Fibroblast of mammary gland (primary cell): ENCODE measurements around the gene PHKB.
A peak's percentile ranks its signal among the peaks of the same experiment; 100 is the strongest.

Experiments used
- DNase-seq: peaks from one replicate; pipeline ENCODE4 v3.0.0-alpha.2; 2010; ENCODE audit warnings: low read depth
- H3K4me3 ChIP-seq: 2 replicates; pipeline ENCODE4 v1.5.1; 2011; ENCODE audit warnings: low read depth, mild to moderate bottlenecking, low read length, moderate library complexity; ENCODE audit not compliant: control insufficient read depth
- CTCF ChIP-seq: conservative IDR thresholded peaks from 2 replicates; pipeline ENCODE4 v1.5.1; 2011; ENCODE audit warnings: low read depth, low read length, inconsistent platforms; ENCODE audit not compliant: control insufficient read depth, insufficient read depth

The PHKB gene

GRCh38 chr16:47446431-47446830 lies 14.7 kb upstream of the PHKB start:
- DNase-seq = no peak
- no peak for TF ChIP-seq CTCF
- no peak overlapping the region for H3K4me3 ChIP-seq

- no peak for TF ChIP-seq CTCF
Measured at GRCh38 chr16:47448830-47449575, 12.1 kb upstream of the PHKB start.

GRCh38 chr16:47449788-47450187 lies 11.3 kb upstream of the PHKB start:
- H3K4me3 ChIP-seq = no peak overlapping the region
- DNase-seq = no peak
- no peak for TF ChIP-seq CTCF

More at GRCh38 chr16:47448830-47449575, 12.1 kb upstream of the PHKB start:
- DNase-seq = no peak
- no peak overlapping the region for H3K4me3 ChIP-seq

GRCh38 chr16:47458331-47458730 lies 2.8 kb upstream of the PHKB start:
- no peak overlapping the region for H3K4me3 ChIP-seq
- no peak for TF ChIP-seq CTCF
- DNase-seq = no peak

GRCh38 chr16:47459603-47460002 lies 1.5 kb upstream of the PHKB start:
- DNase-seq = no peak
- no peak for TF ChIP-seq CTCF
- H3K4me3 ChIP-seq = no peak overlapping the region

- peak overlapping the region; percentile 96 for H3K4me3 ChIP-seq
- no peak for TF ChIP-seq CTCF
- no peak for DNase-seq
Measured at GRCh38 chr16:47460359-47460710, 796 bp upstream of the PHKB start.
